Stimulated activated CD8-positive, alpha-beta memory T cell treated with anti-CD3 and anti-CD28 coated beads, Interleukin-4, amount 100 ng/mL, for 48 hours (primary cell): ENCODE results near the gene CYP2S1.

Experiments
- DNase-seq: peaks from one replicate; pipeline ENCODE4 v3.0.0-alpha.2; 2020

CYP2S1 gene

DNA sequence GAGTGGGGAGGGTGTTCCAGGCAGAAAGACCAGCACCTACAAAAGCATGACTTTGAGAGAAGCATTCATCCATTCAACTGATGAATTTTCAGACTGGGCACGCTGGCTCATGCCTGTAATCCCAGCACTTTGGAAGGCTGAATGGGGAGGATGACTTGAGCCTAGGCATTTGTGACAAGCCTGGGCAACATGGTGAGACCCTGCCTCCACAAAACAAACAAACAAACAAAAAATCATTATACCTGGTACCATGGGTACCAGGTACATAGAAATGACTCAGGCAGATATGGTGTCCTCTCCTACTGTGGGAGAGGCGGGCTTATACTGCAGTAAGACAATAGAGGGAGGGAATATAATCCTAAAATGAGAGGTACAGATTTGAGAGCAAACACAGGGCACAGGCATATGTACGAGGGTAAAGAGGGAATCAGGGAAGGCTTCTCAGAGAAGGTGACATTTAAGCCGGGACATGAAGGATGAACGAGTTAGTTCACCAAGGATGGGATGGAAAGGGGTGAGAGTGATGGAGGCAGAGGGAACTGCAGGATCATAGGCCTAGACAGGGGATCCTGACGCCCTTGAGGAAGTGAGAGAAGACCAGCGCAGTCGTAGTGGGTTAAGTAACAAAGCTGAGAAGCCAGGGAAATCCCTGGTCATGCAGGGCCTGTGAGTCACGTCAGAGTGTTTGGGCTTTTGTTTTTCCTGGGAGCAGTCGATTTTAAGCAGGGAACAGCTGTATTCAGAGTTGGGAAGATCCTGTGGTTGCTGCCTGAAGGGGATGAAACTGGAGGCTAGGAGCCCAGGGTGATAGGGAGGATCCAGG is 2.9 kb downstream of the CYP2S1 start:
- DNase-seq = no peak

DNA sequence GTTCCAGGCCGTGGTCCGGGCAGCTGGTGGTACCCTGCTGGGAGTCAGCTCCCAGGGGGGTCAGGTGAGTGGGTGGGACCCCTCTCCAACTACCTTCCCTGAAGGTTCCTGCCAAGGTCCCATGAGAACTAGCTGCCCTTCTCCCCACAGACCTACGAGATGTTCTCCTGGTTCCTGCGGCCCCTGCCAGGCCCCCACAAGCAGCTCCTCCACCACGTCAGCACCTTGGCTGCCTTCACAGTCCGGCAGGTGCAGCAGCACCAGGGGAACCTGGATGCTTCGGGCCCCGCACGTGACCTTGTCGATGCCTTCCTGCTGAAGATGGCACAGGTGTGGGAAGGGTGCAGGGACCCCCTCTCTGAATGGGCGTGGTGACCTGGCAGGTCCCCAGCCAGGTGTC is 5.5 kb downstream of the CYP2S1 start:
- DNase-seq = no peak

DNA sequence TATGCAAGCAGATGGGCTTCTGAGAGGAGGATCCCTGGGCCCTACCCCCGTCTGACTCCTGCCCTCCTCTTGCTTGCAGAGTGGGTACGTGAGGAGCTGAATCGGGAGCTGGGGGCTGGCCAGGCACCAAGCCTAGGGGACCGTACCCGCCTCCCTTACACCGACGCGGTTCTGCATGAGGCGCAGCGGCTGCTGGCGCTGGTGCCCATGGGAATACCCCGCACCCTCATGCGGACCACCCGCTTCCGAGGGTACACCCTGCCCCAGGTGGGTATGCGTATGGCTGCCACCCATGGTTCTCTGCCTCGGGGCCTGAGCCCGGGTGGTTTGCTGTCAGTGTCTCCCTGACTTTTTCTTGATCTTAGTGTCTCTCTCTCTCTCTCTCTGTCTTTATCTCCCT is 10.4 kb downstream of the CYP2S1 start:
- no peak for DNase-seq

DNA sequence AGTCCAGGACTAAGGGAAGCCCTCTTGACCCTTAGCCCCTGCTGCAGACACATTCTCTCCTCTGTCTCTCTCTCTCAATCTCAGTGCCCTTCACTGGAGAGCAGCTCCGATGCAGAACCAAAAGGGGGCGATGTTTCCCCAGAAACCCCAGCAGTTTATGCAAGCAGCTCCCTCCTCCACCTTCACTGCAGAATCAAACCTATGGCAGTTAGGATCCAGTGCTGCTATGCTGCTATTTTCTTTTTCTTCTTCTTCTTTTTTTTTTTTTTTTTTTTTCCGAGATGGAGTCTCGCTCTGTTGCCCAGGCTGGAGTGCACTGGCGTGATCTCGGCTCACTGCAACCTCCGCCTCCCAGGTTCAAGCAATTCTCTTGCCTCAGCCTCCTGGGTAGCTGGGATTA is 11.3 kb downstream of the CYP2S1 start:
- peak; percentile 87 for DNase-seq

DNA sequence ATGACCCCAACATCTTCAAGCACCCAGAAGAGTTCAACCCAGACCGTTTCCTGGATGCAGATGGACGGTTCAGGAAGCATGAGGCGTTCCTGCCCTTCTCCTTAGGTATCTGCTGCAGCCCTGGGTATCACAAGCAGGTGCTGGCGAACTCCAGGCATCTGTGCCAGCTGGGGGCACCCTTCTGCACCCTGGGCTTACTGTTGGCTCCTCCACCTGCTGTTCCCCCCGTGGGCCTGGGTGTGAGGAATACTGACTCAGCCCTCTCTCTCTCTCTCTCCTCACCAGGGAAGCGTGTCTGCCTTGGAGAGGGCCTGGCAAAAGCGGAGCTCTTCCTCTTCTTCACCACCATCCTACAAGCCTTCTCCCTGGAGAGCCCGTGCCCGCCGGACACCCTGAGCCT is 13.0 kb downstream of the CYP2S1 start:
- DNase-seq = no peak

DNA sequence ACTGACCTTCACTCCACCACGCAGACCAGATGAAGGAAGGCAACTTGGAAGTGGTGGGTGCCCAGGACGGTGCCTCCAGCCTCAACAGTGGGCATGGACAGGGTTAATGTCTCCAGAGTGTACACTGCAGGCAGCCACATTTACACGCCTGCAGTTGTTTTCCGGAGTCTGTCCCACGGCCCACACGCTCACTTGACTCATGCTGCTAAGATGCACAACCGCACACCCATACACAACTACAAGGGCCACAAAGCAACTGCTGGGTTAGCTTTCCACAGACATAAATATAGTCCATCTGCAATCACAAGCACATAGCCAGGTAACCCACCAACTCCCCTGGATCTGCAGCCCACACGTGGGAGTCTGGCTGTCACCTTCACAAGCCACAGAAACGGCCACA is 13.4 kb downstream of the CYP2S1 start:
- no peak for DNase-seq

DNA sequence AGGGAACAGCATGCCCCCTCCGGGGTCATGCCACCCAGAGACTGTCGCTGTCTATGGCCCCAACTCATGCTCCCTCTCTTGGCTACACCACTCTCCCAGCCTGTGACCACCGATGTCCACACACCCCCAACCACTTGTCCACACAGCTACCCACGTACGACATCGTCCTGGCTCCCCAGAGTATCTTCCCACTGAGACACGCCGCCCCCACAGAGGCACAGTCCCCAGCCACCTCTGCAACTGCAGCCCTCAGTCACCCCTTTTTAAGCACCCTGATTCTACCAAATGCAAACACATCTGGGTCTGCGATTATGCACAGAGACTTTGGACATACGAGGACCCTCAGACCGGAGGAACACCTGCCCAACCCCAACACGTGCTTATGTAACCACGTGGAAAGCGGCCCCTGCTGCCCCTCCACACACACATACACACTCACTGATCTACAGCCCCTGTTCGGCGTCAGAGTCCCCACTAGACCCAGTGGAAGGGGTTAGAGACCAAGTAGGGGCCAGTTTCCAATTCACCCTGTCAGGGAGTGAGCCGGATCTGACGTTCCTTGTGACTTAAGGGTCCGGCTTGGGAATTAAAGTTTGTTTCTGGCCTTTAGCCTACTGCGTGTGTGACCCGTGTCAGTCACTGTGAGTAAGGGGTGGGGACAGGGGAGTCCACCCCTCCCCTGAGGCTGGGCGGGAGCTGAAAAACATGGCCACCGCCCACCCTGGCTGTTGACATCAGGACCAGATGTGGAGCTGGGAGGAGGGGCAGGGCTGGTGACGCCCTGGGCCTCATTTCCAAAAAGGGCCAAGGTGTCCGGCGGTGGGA is 14.1 kb downstream of the CYP2S1 start:
- DNase-seq = no peak

DNA sequence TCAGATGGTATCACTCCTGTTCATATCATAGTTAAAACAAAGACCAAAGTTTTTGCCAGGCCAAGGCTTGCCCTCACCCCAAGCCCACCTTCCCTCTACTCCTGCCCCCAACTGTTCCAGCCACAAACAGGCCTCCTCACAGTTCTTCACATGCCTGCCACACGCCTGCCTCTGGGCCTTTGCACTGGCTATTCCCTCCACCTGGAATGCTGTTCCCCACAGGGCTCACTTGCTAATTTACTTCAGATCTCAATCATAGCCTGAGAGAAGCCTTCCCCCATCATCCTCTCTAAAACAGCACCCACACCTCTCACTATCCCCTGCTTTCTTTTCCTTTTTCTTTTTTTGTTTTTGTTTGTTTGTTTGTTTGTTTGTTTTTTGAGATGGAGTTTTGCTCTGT is 21.1 kb downstream of the CYP2S1 start:
- DNase-seq = no peak

DNA sequence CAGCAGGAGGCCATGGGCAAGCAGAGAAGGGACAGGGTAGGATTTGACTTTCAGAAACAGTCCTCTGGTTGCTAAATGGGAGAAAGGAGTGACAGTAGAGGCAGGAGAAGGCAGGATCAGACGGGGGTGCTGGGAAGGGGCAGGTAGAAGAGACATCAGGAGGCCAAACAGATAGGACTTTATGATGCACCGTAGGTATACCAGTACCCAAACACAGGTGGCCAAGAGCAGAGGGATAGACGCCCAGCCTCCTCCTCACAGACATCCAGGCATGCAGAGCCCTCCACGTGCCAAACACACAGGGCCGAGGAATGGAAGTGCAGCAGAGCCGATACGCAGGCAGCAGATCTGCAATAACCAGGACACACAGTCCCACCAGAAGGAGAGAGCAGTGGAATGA is 24.7 kb downstream of the CYP2S1 start:
- DNase-seq = no peak

DNA sequence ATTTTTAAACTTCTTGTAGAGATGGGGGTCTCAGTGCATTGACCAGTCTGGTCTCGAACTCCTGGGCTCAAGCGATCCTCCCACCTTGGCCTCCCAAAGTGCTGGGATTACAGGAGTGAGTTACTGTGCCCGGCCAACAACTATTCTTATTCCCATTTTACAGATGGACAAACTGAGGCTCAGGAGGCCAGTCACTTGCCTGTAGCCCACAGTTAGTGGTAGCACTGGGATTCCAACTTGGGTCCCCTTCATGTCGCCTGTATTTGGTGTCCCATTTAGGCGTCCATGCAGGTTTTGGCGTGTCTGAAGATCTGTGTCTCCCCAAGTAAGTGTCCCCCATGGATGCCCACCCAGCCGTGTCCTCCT is 25.2 kb downstream of the CYP2S1 start:
- no peak for DNase-seq

DNA sequence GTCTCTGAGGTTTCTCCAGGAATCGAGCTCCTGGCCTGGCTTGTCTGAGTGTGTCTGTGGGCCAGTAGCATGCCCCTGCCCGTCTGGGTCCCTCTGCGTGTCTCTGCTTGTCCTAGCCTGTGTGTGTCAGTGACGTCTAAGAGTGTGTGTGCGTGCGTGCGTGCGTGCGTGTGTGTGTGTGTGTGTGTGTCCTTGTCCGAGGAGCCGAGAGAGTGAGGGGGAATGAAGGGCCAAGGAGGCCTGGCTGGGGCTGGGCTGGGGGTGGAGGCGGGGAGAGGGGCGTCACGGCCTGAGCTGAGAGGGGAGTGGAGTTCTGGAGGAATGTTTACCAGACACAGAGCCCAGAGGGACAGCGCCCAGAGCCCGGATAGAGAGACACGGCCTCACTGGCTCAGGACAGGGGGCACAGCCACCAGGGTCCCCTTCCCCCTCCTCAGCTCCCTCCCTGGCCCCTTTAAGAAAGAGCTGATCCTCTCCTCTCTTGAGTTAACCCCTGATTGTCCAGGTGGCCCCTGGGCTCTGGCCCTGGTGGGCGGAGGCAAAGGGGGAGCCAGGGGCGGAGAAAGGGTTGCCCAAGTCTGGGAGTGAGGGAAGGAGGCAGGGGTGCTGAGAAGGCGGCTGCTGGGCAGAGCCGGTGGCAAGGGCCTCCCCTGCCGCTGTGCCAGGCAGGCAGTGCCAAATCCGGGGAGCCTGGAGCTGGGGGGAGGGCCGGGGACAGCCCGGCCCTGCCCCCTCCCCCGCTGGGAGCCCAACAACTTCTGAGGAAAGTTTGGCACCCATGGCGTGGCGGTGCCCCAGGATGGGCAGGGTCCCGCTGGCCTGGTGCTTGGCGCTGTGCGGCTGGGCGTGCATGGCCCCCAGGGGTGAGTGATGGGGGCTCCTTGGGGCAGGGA is 25.8 kb downstream of the CYP2S1 start, which contains the start of gene AXL:
AXL (plus strand) TSS at position 609 of the 893 bp plus-strand sequence; CDS start at position 779, 170 bp downstream.
- DNase-seq = no peak

DNA sequence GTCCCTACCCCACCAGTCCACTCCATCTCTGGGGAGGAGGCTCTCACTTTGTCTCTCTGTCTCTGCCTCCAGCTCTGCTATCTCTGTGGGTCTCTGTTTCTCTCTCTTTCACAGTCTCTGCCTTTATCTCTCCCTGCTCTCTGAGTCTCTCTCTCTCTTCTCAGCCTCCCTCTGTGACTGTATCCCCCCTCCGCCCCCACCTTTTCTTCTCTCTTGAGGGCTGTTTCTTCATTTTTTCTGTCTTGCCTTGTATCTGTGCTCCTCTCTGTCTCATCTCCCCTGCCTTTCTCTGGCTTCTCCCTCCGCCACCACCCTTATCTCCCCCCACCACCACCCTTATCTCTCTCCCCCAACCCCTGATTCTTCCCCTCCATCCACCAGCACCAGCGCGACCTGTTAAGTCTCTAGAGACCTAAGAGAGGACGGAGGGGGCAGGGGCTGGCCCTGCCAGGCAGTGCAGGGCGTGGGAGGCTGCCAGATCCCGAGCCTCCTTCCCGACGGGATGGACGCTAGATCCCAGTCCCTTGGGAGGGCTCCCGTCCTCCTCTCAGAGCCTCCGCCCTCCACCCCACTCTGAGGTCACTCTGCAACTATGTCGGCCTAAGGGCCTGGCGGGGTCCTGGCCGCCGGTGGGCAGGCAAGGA is 27.0 kb downstream of the CYP2S1 start:
- DNase-seq = no peak

DNA sequence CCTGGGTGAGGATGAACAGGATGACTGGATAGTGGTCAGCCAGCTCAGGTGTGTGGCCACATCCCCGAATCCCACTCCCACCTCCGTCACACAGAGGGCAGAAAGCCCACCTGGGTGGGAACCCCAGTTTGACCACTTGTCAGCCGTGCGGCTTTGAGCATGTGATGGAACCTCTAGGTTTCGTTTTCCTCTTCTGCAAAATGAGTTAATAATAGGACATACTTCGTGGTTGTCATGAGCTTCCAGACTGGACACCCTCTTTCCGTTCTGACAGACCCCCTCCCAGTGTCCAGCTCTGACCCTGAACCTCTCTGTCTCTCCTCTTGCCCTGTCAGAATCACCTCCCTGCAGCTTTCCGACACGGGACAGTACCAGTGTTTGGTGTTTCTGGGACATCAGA is 27.8 kb downstream of the CYP2S1 start:
- DNase-seq = no peak

DNA sequence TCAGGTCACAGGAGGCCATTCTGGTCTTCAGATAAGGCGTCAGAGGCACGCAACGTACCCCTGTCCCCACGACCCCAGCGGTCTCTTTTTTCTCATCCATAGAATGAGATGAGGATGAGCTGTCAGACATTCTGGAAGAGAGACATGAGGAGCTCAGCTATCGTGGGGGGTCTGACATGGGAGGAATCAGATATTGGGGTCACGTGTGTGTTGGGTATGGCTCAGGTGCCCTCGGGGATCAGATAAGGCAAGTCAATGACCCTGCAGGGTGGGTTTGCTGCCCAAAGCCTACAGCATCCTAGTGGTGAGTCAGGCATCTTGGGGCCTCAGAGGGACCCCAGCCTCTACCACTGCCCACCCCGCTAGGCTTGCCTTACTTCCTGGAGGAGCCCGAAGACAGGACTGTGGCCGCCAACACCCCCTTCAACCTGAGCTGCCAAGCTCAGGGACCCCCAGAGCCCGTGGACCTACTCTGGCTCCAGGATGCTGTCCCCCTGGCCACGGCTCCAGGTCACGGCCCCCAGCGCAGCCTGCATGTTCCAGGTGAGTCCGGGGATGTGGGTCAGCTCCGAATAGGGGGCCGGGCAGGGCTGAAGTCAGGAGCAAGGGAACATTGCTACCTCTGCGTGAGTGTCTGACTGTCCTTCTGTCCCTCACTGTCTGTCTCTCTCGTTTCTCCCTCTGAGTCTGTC is 28.6 kb downstream of the CYP2S1 start:
- no peak for DNase-seq

DNA sequence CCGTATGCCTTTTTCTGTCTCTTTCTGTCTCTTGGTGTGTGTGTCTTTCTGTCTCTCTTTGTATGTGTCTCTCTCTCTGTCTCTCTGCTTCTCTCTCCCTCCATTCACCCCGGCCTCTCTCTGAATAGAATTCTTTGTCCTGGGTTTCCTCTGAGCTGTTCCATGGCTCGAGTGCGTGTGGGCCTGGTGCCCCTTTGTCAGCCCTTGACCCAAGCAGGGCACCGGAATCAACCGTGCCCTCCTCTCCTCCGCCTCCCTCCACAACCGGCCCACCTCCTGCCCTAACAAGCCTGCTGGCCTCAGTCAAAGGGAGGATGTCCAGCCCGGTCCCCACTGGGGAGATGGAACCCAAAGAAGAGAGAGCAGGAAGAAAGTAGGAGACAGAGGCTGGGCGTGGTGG is 29.2 kb downstream of the CYP2S1 start:
- DNase-seq = no peak

DNA sequence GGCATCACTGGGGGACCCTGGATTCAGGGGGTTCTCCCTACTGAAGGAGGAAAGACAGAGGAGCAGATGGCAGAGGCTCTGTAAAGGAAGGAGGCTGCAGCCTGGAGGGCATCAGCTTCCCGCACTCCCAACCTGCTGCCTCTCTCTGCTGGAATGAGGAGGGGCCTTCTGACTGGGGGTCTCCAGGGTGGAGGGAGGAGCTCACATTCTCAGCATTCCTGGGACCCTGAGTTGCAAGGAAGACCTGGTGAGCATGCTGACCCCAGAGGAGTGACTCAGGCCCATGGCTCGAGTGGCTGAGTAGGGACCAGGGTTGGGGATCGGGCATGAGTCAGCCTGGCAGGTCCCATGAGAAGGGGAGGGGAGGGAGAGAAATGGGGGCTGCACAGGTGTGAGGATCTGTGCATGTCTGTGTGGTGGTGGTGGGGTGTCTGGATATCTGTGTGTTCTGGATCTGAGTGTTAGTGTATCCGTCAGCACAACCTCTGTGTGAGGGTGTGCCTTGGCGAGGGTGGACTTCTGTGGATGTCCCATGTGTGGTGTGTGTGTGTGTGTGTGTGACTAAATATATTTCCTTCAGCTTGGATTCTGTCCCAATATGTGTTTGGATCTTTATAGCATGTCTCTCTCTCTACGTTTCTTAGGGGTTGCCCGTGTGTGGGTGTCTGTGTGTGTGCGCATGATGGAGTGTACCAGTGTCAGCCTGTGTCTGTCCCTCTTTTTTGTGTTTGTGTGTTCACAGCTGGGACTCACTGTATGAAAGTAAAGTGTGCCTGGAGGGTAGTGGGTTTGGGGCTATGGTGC is 30.6 kb downstream of the CYP2S1 start:
- no peak for DNase-seq

DNA sequence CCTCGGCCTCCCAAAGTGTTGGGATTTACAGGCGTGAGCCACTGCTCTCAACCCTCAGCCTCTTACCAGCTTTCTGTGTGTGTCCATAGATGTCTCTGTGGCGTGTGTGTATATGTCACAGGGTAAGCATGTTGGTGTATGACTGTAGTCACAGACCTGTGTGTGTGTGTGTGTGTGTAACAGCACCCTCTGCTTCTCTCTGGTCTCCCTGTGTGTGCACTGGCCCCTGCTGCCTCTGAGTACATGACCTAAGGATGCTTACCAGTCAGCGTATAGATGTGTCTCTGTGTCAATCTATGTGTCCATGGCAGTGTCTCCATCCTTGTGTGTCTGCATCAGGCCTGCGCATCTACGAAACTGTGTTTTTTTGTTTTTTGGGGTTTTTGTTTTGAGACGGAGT is 31.6 kb downstream of the CYP2S1 start:
- no peak for DNase-seq

DNA sequence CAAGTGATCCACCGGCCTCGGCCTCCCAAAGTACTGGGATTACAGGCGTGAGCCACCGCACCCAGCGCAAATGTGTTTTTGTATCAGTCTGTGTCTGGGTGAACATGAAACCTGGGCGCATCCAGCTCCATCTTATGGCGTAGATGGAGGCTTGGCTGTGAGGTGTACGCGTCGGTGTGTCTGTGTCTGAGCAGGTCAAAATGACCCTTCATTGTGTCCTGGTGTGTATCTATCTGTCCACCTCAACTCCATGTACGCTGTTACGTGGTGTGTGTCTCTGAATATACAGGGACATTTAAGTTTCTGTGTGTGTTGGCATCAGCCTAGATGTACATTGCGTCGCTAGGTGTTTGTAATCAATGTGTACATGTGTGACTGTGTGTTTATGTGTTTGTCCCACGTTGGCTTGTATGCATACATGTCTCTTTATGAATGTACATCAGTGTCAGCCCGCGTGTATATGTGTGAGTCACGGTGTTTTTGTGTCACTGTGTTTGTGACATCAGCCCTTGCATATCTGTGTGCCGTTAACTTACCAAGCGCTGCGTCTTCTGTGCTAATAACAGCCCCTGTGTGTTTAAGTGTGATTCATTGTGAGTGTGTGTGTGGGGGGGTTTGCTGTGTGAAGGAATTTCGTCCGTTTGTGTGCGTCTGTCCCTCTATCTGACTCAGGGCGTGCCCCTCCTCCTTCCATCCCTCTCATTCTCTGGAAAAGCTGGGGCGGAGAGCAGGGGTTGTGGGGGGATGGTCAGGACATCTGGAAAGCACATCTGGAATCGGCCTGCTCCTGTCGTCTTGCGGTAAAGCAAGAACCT is 32.4 kb downstream of the CYP2S1 start:
- DNase-seq = no peak

DNA sequence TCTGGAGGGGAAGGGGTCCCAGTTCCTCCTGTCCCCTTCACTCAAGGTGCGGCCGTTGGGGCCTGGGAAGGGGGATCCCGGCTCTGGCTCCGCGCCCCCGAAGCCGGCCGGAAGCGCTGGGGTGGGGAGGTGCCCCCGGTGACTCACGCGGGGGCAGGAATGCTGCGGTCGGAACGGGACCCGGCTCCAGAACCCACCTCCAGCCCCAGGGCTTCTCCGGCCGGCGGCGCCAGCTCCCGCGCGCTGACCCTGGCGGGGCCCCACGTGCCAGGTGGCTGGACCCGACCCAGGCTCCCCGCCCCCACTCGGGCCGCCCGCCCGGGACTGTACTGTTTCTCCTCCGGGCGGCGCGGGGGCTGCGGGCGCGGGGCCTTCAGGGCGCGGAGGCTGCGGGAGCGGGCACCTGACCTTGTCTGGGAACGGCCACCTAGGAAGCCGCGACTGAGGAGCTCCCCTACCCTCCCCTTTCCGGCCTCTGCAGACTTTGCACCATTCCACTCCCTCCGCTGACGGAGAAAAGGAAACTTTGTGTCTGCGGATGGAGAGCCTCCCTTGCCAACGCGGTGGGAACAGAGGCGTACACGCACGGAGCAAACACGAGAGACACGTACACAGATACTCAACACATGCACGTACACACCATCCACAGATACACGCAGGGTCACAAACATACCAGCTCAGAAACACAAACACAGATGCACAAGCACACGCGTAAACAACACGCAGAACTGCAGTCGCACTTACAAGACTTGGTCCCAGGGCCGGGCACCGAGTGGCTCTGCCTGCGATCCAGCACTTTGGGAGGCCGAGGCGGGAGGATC is 33.2 kb downstream of the CYP2S1 start:
- DNase-seq = peak; percentile 65
